Stimulated activated CD8-positive, alpha-beta memory T cell treated with anti-CD3 and anti-CD28 coated beads, Interleukin-4, amount 100 ng/mL, for 24 hours (primary cell): ENCODE results near the gene ZNF19.

ENCODE experiments used
- DNase-seq: peaks from one replicate; pipeline ENCODE4 v3.0.0-alpha.2; 2020; ENCODE audit warnings: low read depth

The ZNF19 gene

GRCh38 chr16:71484006-71484893 is 4.9 kb downstream of the ZNF19 start:
- peak; percentile 61 for DNase-seq

GRCh38 chr16:71482569-71482968 is 6.6 kb downstream of the ZNF19 start:
- no peak for DNase-seq

GRCh38 chr16:71480956-71481355 is 8.2 kb downstream of the ZNF19 start:
- DNase-seq, result no peak

- DNase-seq, result no peak
Observed at GRCh38 chr16:71479420-71479819, 9.7 kb downstream of the ZNF19 start.

GRCh38 chr16:71476457-71477124 is 12.5 kb downstream of the ZNF19 start:
- no peak for DNase-seq

- no peak for DNase-seq
Observed at GRCh38 chr16:71474864-71475263, 14.3 kb downstream of the ZNF19 start.

- DNase-seq, result no peak
Observed at GRCh38 chr16:71473891-71474290, 15.2 kb downstream of the ZNF19 start.

- no peak for DNase-seq
Observed at GRCh38 chr16:71472931-71473330, 16.2 kb downstream of the ZNF19 start.

- DNase-seq, result no peak
Observed at GRCh38 chr16:71472051-71472450, 17.1 kb downstream of the ZNF19 start.

- peak; percentile 1 for DNase-seq
Observed at GRCh38 chr16:71467810-71468209, 21.3 kb downstream of the ZNF19 start.

- no peak for DNase-seq
Observed at GRCh38 chr16:71464231-71464630, 24.9 kb downstream of the ZNF19 start.

GRCh38 chr16:71461686-71462648 is 27.2 kb downstream of the ZNF19 start, which contains the start of gene ZNF23:
ZNF23 (minus strand) TSS chr16:71462247; CDS start chr16:71456796, 5,451 bp downstream.
- DNase-seq, result peak; percentile 64

- no peak for DNase-seq
Observed at GRCh38 chr16:71460941-71461340, 28.2 kb downstream of the ZNF19 start.

GRCh38 chr16:71460236-71460635 is 28.9 kb downstream of the ZNF19 start:
- no peak for DNase-seq

- DNase-seq, result no peak
Observed at GRCh38 chr16:71459510-71459909, 29.6 kb downstream of the ZNF19 start.

- DNase-seq, result no peak
Observed at GRCh38 chr16:71456801-71457200, 32.3 kb downstream of the ZNF19 start.

GRCh38 chr16:71453036-71453435 is 36.1 kb downstream of the ZNF19 start:
- no peak for DNase-seq

- DNase-seq, result no peak
Observed at GRCh38 chr16:71449020-71449419, 40.1 kb downstream of the ZNF19 start.

GRCh38 chr16:71448274-71448866 is 40.8 kb downstream of the ZNF19 start:
- DNase-seq, result no peak

- no peak for DNase-seq
Observed at GRCh38 chr16:71443714-71444113, 45.4 kb downstream of the ZNF19 start.

GRCh38 chr16:71442051-71442440 is 47.1 kb downstream of the ZNF19 start, which contains the start of gene TLE7:
TLE7 (minus strand) TSS chr16:71442054; CDS start chr16:71433324, 8,730 bp downstream.
- no peak for DNase-seq
